Activated naive CD8-positive, alpha-beta T cell treated with anti-CD3 and anti-CD28 coated beads, Interleukin-2, amount 50 U/mL, for 16 hours (primary cell): ENCODE data around the gene ADGB.
A peak's percentile ranks its signal among the peaks of the same experiment; 100 is the strongest.
"Not testable (repeated sequence)": the region's sequence is repeated elsewhere in the genome, so short reads cannot be mapped to it uniquely, and the experiment has no call there.

Source experiments
- DNase-seq: peaks from one replicate; pipeline ENCODE4 v3.0.0-alpha.2; 2020; ENCODE audit warnings: low read depth, low spot score

ADGB gene

GRCh38 chr6:146815511-146816462 lies 217.0 kb downstream of the ADGB start:
- DNase-seq = not testable (repeated sequence)

- DNase-seq = no peak
Measured at GRCh38 chr6:146819596-146820320, 221.0 kb downstream of the ADGB start.

- DNase-seq = no peak
Measured at GRCh38 chr6:146827216-146827928, 228.6 kb downstream of the ADGB start.

GRCh38 chr6:146829792-146830565 lies 231.2 kb downstream of the ADGB start:
- no peak for DNase-seq

GRCh38 chr6:146833157-146833556 lies 234.4 kb downstream of the ADGB start:
- DNase-seq = no peak

GRCh38 chr6:146840216-146840615 lies 241.4 kb downstream of the ADGB start:
- DNase-seq = no peak

- no peak for DNase-seq
Measured at GRCh38 chr6:146840641-146841040, 241.9 kb downstream of the ADGB start.

- DNase-seq = no peak
Measured at GRCh38 chr6:146847426-146847825, 248.7 kb downstream of the ADGB start.

GRCh38 chr6:146850238-146850896 lies 251.6 kb downstream of the ADGB start:
- DNase-seq = no peak

GRCh38 chr6:146850981-146851380 lies 252.2 kb downstream of the ADGB start:
- DNase-seq = no peak

- DNase-seq = no peak
Measured at GRCh38 chr6:146851837-146852236, 253.1 kb downstream of the ADGB start.

- DNase-seq = not testable (repeated sequence)
Measured at GRCh38 chr6:146854521-146855255, 255.9 kb downstream of the ADGB start.

GRCh38 chr6:146855889-146856288 lies 257.1 kb downstream of the ADGB start:
- DNase-seq = no peak

- no peak for DNase-seq
Measured at GRCh38 chr6:146856296-146856695, 257.5 kb downstream of the ADGB start.

GRCh38 chr6:146857180-146857979 lies 258.6 kb downstream of the ADGB start:
- DNase-seq = peak; percentile 40

GRCh38 chr6:146857980-146858347 lies 259.2 kb downstream of the ADGB start:
- DNase-seq = no peak

- no peak for DNase-seq
Measured at GRCh38 chr6:146859206-146859605, 260.4 kb downstream of the ADGB start.

- no peak for DNase-seq
Measured at GRCh38 chr6:146859795-146860495, 261.2 kb downstream of the ADGB start.

GRCh38 chr6:146860583-146860982 lies 261.8 kb downstream of the ADGB start:
- DNase-seq = no peak
